ENCODE results near the gene COX11. TPM values are rescaled to one million over a fixed set of nuclear protein-coding genes. Genes with fewer than 3 reads are reported as not detected.

Gene COX11
- total RNA-seq, 1 experiment from 2014 or later, result 65.0 TPM

- TF ChIP-seq HMGXB4 (CRISPR knock-in tag; IDR thresholded peaks at IDR 0.05), result no peak
These were observed 7.9 kb upstream of the COX11 start (continued) for GRCh38 chr17:54976316-54976715.

GRCh38 chr17:54974759-54975158, 6.3 kb upstream of the COX11 start:
- ATAC-seq (no peak), DNase-seq (ENCODE audit: low spot score) (no peak)
- TF ChIP-seq ZNF396 (CRISPR knock-in tag; IDR thresholded peaks at IDR 0.05; ENCODE audit: borderline replicate concordance) (no peak), ZBTB43 (CRISPR knock-in tag; IDR thresholded peaks at IDR 0.05) (no peak), IRF2 (CRISPR knock-in tag; IDR thresholded peaks at IDR 0.05; ENCODE audit: borderline replicate concordance, low read depth) (no peak), PREB (CRISPR knock-in tag; IDR thresholded peaks at IDR 0.05; ENCODE audit: borderline replicate concordance) (no peak)
- no peak overlapping the region for H3K27ac Mint-ChIP-seq
- H3K36me3 Mint-ChIP-seq, result peaks cover 16% of the 10 kb centered on the region
- POLR2A ChIA-PET, result no interaction called here
- CTCF ChIA-PET, result no interaction called here
- peaks cover 21% of the 10 kb centered on the region for H3K9me3 Mint-ChIP-seq
- no peak overlapping the region for H3K4me3 Mint-ChIP-seq
- no peaks in the 10 kb centered on the region for H3K4me1 Mint-ChIP-seq
- no peaks in the 10 kb centered on the region for H3K27me3 Mint-ChIP-seq (ENCODE audit: low read depth)

- H3K4me1 Mint-ChIP-seq, result no peaks in the 10 kb centered on the region
- H3K27ac Mint-ChIP-seq, result no peak overlapping the region
- H3K4me3 Mint-ChIP-seq, result no peak overlapping the region
- ATAC-seq (no peak), DNase-seq (ENCODE audit: low spot score) (no peak)
- no peak for TF ChIP-seq NR2C2 (CRISPR knock-in tag; IDR thresholded peaks at IDR 0.05)
- TF ChIP-seq TP53 (CRISPR knock-in tag; IDR thresholded peaks at IDR 0.05), result no peak
- no peak for TF ChIP-seq PRDM15 (CRISPR knock-in tag; IDR thresholded peaks at IDR 0.05)
- no peak for TF ChIP-seq FOXP1 (CRISPR knock-in tag; IDR thresholded peaks at IDR 0.05; ENCODE audit: borderline replicate concordance)
- no peak for TF ChIP-seq MYBL2 (CRISPR knock-in tag; IDR thresholded peaks at IDR 0.05)
- TF ChIP-seq E2F1 (CRISPR knock-in tag; IDR thresholded peaks at IDR 0.05), result no peak
- no peak for TF ChIP-seq ZNF263 (CRISPR knock-in tag; IDR thresholded peaks at IDR 0.05; ENCODE audit: low read depth)
- no peak for TF ChIP-seq NR3C1 (CRISPR knock-in tag; conservative IDR thresholded peaks at IDR 0.05; ENCODE audit: low read depth)
- no peak for TF ChIP-seq GABPB1 (CRISPR knock-in tag; IDR thresholded peaks at IDR 0.05)
- TF ChIP-seq USF1 (CRISPR knock-in tag; IDR thresholded peaks at IDR 0.05), result no peak
- TF ChIP-seq CREM (CRISPR knock-in tag; IDR thresholded peaks at IDR 0.05), result no peak
- TF ChIP-seq, protein P1, sequence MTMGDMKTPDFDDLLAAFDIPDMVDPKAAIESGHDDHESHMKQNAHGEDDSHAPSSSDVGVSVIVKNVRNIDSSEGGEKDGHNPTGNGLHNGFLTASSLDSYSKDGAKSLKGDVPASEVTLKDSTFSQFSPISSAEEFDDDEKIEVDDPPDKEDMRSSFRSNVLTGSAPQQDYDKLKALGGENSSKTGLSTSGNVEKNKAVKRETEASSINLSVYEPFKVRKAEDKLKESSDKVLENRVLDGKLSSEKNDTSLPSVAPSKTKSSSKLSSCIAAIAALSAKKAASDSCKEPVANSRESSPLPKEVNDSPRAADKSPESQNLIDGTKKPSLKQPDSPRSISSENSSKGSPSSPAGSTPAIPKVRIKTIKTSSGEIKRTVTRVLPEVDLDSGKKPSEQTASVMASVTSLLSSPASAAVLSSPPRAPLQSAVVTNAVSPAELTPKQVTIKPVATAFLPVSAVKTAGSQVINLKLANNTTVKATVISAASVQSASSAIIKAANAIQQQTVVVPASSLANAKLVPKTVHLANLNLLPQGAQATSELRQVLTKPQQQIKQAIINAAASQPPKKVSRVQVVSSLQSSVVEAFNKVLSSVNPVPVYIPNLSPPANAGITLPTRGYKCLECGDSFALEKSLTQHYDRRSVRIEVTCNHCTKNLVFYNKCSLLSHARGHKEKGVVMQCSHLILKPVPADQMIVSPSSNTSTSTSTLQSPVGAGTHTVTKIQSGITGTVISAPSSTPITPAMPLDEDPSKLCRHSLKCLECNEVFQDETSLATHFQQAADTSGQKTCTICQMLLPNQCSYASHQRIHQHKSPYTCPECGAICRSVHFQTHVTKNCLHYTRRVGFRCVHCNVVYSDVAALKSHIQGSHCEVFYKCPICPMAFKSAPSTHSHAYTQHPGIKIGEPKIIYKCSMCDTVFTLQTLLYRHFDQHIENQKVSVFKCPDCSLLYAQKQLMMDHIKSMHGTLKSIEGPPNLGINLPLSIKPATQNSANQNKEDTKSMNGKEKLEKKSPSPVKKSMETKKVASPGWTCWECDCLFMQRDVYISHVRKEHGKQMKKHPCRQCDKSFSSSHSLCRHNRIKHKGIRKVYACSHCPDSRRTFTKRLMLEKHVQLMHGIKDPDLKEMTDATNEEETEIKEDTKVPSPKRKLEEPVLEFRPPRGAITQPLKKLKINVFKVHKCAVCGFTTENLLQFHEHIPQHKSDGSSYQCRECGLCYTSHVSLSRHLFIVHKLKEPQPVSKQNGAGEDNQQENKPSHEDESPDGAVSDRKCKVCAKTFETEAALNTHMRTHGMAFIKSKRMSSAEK (CRISPR knock-in tag; IDR thresholded peaks at IDR 0.05; ENCODE audit: borderline replicate concordance), result no peak
- no peak for TF ChIP-seq SP1 (CRISPR knock-in tag; conservative IDR thresholded peaks at IDR 0.05)
- H3K9me3 Mint-ChIP-seq, result peaks cover 13% of the 10 kb centered on the region
- H3K27me3 Mint-ChIP-seq (ENCODE audit: low read depth), result no peaks in the 10 kb centered on the region
- ChIA-PET POLR2A (no interaction called here), CTCF (no interaction called here)
- H3K36me3 Mint-ChIP-seq, result peaks cover 8% of the 10 kb centered on the region
These were observed 4.1 kb upstream of the COX11 start for GRCh38 chr17:54972406-54973138.
